B cell (primary cell): ENCODE results near the gene CAPN11. TPM values are rescaled to one million over a fixed set of nuclear protein-coding genes. Genes with fewer than 3 reads are reported as not detected.
"Not testable (repeated sequence)": the region's sequence is repeated elsewhere in the genome, so short reads cannot be mapped to it uniquely, and the experiment has no call there.

Experiments used
- ATAC-seq: fragments of 200-7000 bp; cut with Tn5 transposase; one replicate; pipeline ENCODE4 v1.10.0; 2021; ENCODE audit warnings: low read depth, mild to moderate bottlenecking, moderate number of reproducible peaks, moderate library complexity
- CTCF ChIA-PET: fragments of 350-600 bp; sonication (Branson Sonifier 250); formaldehyde crosslinking; loops from one replicate; lab custom pipeline; 2021; ENCODE audit warnings: antibody characterized with exemption, inconsistent platforms; lab: Charles Lee
- POLR2A ChIA-PET: fragments of 350-600 bp; sonication (Branson Sonifier 250); formaldehyde crosslinking; loops from one replicate; lab custom pipeline; 2021; ENCODE audit warnings: antibody characterized with exemption; lab: Charles Lee
- DNase-seq: peaks from one replicate; pipeline ENCODE4 v3.0.0; 2013
- H2AFZ ChIP-seq: 2 replicates; pipeline ENCODE4 v1.6.1; 2012; ENCODE audit warnings: mild to moderate bottlenecking, low read depth, low read length; ENCODE audit not compliant: insufficient read depth, poor library complexity, severe bottlenecking
- H3K27ac ChIP-seq, 2 donors: 1 replicate in 1 of 2; 2 replicates in 1 of 2; pipeline ENCODE4 v1.5.1; 2012 to 2013; ENCODE audit warnings: low read length in 2 of 2, mild to moderate bottlenecking in 2 of 2, moderate library complexity in 1 of 2
- H3K27me3 ChIP-seq, 4 experiments: fragments of 200-600 bp in 1 of 4; sonication (generic) in 1 of 4; replicated peaks in 1 of 4; 1 replicate in 2 of 4; 2 replicates in 2 of 4; pipeline versions ENCODE4 v1.6.1 to v1.7.0; 2013 to 2016; ENCODE audit warnings: low read length in 3 of 4, mild to moderate bottlenecking in 2 of 4, mixed read lengths in 1 of 4, moderate library complexity in 1 of 4; ENCODE audit not compliant: insufficient read depth in 4 of 4, control insufficient read depth in 3 of 4; ENCODE audit errors: control extremely low read depth in 1 of 4
- H3K36me3 ChIP-seq, 2 experiments: replicated peaks in 1 of 2; 1 replicate in 1 of 2; 2 replicates in 1 of 2; pipeline versions ENCODE4 v1.6.1 to v1.7.1; 2013; ENCODE audit warnings: low read length in 1 of 2; ENCODE audit not compliant: insufficient read depth in 2 of 2, control insufficient read depth in 1 of 2; ENCODE audit errors: control extremely low read depth in 1 of 2, extremely low read depth in 1 of 2
- H3K4me1 ChIP-seq, 2 donors: fragments of 200-600 bp in 1 of 2; sonication (generic) in 1 of 2; 1 replicate in 1 of 2; 2 replicates in 1 of 2; pipeline versions ENCODE4 v1.5.1 to v1.6.1; 2013 to 2017; ENCODE audit warnings: low read length in 2 of 2; ENCODE audit not compliant: control insufficient read depth in 2 of 2, insufficient read depth in 2 of 2
- H3K4me2 ChIP-seq: replicated peaks from 2 replicates; pipeline ENCODE3; 2012; ENCODE audit warnings: mild to moderate bottlenecking, low read depth, low read length; ENCODE audit not compliant: poor library complexity, severe bottlenecking
- H3K4me3 ChIP-seq, 5 experiments: fragments of 200-600 bp in 1 of 5; sonication (generic) in 1 of 5; 1 replicate in 3 of 5; 2 replicates in 2 of 5; pipeline versions ENCODE4 v1.5.1 to v1.7.0; 2011 to 2016; ENCODE audit warnings: low read length in 4 of 5, mild to moderate bottlenecking in 4 of 5, low read depth in 2 of 5, control low read depth in 1 of 5, moderate library complexity in 1 of 5; ENCODE audit not compliant: insufficient read depth in 1 of 5; ENCODE audit errors: control extremely low read depth in 1 of 5, extremely low read depth in 1 of 5
- H3K79me2 ChIP-seq: fragments of 200-600 bp; sonication (generic); one replicate; pipeline ENCODE4 v1.6.0; 2016; ENCODE audit warnings: low read length; ENCODE audit not compliant: control insufficient read depth, insufficient read depth
- H3K9ac ChIP-seq: fragments of 200-600 bp; sonication (generic); 2 replicates; pipeline ENCODE4 v1.6.1; 2017; ENCODE audit warnings: mild to moderate bottlenecking, low read length, moderate library complexity
- H3K9me3 ChIP-seq, 3 donors: one replicate each; pipeline versions ENCODE4 v1.6.1 to v1.7.1; 2013; ENCODE audit warnings: low read length in 2 of 3; ENCODE audit not compliant: control insufficient read depth in 2 of 3, insufficient read depth in 1 of 3; ENCODE audit errors: control extremely low read depth in 1 of 3
- H4K20me1 ChIP-seq: 2 replicates; pipeline ENCODE4 v1.6.0; 2012; ENCODE audit warnings: mild to moderate bottlenecking, low read length; ENCODE audit not compliant: insufficient read depth, control insufficient read depth, poor library complexity, severe bottlenecking
- H3K27ac Mint-ChIP-seq: one replicate; pipeline ENCODE4 v1.8.0; 2021; ENCODE audit warnings: mixed read lengths
- H3K27me3 Mint-ChIP-seq: one replicate; pipeline ENCODE4 v1.8.0; 2021; ENCODE audit warnings: mixed read lengths
- H3K4me1 Mint-ChIP-seq: one replicate; pipeline ENCODE4 v1.8.0; 2021; ENCODE audit warnings: mixed read lengths
- H3K4me3 Mint-ChIP-seq: one replicate; pipeline ENCODE4 v1.8.0; 2021; ENCODE audit warnings: mixed read lengths
- H3K9me3 Mint-ChIP-seq: one replicate; pipeline ENCODE4 v1.8.0; 2022; ENCODE audit warnings: mixed read lengths; ENCODE audit not compliant: insufficient read depth
- EZH2 ChIP-seq: IDR thresholded peaks from 2 replicates; pipeline ENCODE4 v1.6.1; 2012; ENCODE audit warnings: borderline replicate concordance, low read depth, mild to moderate bottlenecking, moderate library complexity, low read length; ENCODE audit not compliant: insufficient read depth, poor library complexity, severe bottlenecking
- WGBS: methylation state at CpG from one replicate; pipeline ENCODE4 v1.1.5; 2013; ENCODE audit warnings: missing lambda C conversion rate; ENCODE audit not compliant: insufficient coverage; 5-methylcytosine and 5-hydroxymethylcytosine counted together
- intact Hi-C: fragments of 100-400 bp; cut with micrococcal nuclease; formaldehyde crosslinking; loops from one replicate; pipeline ENCODE4 v1.10.0; 2022
- polyA plus RNA-seq: library from polyadenylated mRNA; depleted of rRNA; stranded (reverse); fragments of >200 nt; gene quantifications from 2 replicates; pipeline ENCODE4 v1.2.3, GENCODE V29; 2012
- total RNA-seq, 2 donors: library from RNA; stranded (reverse); fragments of 120-200 nt in 1 of 2; gene quantifications; 1 replicate in 1 of 2; 2 replicates in 1 of 2; pipeline versions ENCODE4 v1.2.3 to v1.2.4, GENCODE V29; 2013 to 2022
- TF ChIP-seq, protein P1 (sequence below): fragments of 200-600 bp; IDR thresholded peaks from one replicate; pipeline ENCODE4 v1.8.0; 2022; ENCODE audit warnings: antibody characterized with exemption, mild to moderate bottlenecking

Gene CAPN11
- total and polyA plus RNA-seq, 2 donors (not counting 1 experiment from before 2014, with no cell fraction given), result not detected

DNA sequence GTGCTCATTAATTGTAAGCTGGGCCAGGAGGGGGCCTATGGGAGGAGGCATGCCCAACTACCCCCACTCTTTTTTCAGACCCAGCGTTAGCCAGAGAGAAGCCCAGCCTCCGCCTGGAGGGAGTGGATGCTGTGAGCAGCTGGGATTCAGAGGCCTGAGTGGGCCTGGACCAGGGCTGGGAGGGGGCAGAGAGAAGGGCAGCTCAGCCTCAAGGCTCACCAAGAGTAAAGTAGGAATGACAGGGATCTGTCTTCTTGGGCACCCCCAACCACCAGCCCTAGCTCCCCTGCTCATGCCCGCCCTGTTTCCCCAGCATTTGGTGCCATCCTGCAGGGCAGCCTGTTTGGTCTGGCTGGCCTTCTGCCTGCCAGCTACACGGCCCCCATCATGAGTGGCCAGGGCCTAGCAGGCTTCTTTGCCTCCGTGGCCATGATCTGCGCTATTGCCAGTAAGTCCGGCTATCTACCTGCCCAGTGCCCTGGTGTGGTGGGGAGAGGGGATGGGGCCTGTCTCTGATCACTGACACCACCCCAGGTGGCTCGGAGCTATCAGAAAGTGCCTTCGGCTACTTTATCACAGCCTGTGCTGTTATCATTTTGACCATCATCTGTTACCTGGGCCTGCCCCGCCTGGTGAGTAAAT, 71.5 kb downstream of the CAPN11 start:
- CTCF ChIA-PET, result interaction anchor here (0.8 to 1.4 kb wide), 5 partner anchors 11 to 61 kb away, joined by 3 to 6 read pairs (median 3); no protein-coding TSS in a partner anchor
- Histone ChIP-seq H3K4me3 (no peak overlapping the region), H2AFZ (no peak overlapping the region), H3K36me3 (no peaks in the 10 kb centered on the region), H3K9ac (no peak overlapping the region), H4K20me1 (no peaks in the 10 kb centered on the region), H3K4me1 (no peaks in the 10 kb centered on the region), H3K27ac (no peak overlapping the region), H3K9me3 (no peaks in the 10 kb centered on the region), H3K4me2 (no peak overlapping the region), H3K79me2 (peaks cover 5% of the 10 kb centered on the region), H3K27me3 (no peaks in the 10 kb centered on the region)
- H3K4me1 Mint-ChIP-seq, result no peaks in the 10 kb centered on the region
- no peaks in the 10 kb centered on the region for H3K27me3 Mint-ChIP-seq
- no peaks in the 10 kb centered on the region for H3K9me3 Mint-ChIP-seq
- H3K4me3 Mint-ChIP-seq, result no peak overlapping the region
- 99% methylated on average over 5 of the region's 10 CpGs for WGBS
- intact Hi-C loops, result no loop called here
- ATAC-seq (no peak), DNase-seq (no peak)
- POLR2A ChIA-PET, result no interaction called here
- no peak for TF ChIP-seq EZH2
- TF ChIP-seq, protein P1, sequence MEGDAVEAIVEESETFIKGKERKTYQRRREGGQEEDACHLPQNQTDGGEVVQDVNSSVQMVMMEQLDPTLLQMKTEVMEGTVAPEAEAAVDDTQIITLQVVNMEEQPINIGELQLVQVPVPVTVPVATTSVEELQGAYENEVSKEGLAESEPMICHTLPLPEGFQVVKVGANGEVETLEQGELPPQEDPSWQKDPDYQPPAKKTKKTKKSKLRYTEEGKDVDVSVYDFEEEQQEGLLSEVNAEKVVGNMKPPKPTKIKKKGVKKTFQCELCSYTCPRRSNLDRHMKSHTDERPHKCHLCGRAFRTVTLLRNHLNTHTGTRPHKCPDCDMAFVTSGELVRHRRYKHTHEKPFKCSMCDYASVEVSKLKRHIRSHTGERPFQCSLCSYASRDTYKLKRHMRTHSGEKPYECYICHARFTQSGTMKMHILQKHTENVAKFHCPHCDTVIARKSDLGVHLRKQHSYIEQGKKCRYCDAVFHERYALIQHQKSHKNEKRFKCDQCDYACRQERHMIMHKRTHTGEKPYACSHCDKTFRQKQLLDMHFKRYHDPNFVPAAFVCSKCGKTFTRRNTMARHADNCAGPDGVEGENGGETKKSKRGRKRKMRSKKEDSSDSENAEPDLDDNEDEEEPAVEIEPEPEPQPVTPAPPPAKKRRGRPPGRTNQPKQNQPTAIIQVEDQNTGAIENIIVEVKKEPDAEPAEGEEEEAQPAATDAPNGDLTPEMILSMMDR, result no peak
- H3K27ac Mint-ChIP-seq, result no peak overlapping the region

DNA sequence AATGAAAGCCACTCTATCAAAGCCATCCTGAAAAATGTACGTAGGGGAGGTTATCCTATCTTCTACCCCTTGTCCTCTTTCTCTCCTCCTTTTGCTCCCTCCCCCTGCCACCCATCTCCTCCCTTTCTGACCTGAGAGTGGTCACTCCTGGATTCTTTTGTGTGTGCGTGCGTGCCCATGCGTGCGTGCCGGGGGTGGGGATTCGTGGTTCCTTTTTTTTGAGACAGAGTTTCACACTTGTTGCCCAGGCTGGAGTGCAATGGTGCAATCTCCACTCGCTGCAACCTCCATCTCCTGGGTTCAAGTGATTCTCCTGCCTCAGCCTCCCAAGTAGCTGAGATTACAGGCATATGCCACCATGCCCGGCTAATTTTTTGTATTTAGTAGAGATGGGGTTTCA, 72.8 kb downstream of the CAPN11 start:
- intact Hi-C loops, DNase-seq, H3K27me3 Mint-ChIP-seq: not testable (repeated sequence)

More for the DNA sequence above, 72.8 kb downstream of the CAPN11 start:
- H3K9me3 ChIP-seq, H3K27ac Mint-ChIP-seq, H3K36me3 ChIP-seq, POLR2A ChIA-PET, H3K27ac ChIP-seq, H3K9me3 Mint-ChIP-seq, H3K27me3 ChIP-seq, H3K4me1 Mint-ChIP-seq, H3K4me2 ChIP-seq, ATAC-seq, H2AFZ ChIP-seq, H3K4me3 ChIP-seq, H3K79me2 ChIP-seq, H3K4me3 Mint-ChIP-seq, H3K9ac ChIP-seq, H4K20me1 ChIP-seq, H3K4me1 ChIP-seq: not testable (repeated sequence)
- CTCF ChIA-PET, result interaction anchor here (1.3 kb wide), 1 partner anchor 14 kb away, joined by 3 read pairs; no protein-coding TSS in a partner anchor
- no CpG with 5 or more reads among the region's 9 CpGs for WGBS
